Measurements from ENCODE around the gene RIMBP2.

DNA sequence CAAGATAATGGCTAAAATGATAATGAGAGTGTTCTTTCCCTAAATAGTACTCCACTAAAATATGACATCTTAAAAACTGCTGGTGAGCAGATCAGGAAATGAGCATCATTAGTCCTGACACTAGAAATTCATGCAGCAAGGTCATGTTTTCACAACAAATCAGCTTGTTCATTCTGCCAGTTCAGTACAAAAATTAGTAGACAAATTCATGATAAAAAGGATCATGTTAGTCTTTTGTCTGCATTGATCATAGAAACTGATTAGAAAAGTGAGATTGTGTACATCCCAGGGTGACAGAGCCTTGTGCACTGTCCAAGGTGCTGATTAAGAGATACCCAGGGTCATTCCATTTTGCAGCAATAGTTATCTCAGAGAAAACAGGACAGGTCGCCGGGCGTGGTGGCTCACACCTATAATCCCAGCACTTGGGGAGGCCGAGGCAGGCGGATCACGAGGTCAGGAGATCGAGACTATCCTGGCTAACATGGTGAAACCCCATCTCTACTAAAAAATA, 163.6 kb downstream of the RIMBP2 start:
- TF ChIP-seq, protein P1, sequence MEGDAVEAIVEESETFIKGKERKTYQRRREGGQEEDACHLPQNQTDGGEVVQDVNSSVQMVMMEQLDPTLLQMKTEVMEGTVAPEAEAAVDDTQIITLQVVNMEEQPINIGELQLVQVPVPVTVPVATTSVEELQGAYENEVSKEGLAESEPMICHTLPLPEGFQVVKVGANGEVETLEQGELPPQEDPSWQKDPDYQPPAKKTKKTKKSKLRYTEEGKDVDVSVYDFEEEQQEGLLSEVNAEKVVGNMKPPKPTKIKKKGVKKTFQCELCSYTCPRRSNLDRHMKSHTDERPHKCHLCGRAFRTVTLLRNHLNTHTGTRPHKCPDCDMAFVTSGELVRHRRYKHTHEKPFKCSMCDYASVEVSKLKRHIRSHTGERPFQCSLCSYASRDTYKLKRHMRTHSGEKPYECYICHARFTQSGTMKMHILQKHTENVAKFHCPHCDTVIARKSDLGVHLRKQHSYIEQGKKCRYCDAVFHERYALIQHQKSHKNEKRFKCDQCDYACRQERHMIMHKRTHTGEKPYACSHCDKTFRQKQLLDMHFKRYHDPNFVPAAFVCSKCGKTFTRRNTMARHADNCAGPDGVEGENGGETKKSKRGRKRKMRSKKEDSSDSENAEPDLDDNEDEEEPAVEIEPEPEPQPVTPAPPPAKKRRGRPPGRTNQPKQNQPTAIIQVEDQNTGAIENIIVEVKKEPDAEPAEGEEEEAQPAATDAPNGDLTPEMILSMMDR (optimal IDR thresholded peaks at IDR 0.05 in 1 of 3, IDR thresholded peaks at IDR 0.05 in 1 of 3, conservative IDR thresholded peaks at IDR 0.05 in 1 of 3; ENCODE audit: extremely low read depth in 1 of 3, insufficient read depth in 2 of 3, low read length in 3 of 3), result no peak
- no peak for TF ChIP-seq EZH2 (IDR thresholded peaks at IDR 0.05; ENCODE audit: low read length)
